ENCODE data around the gene AQP7. TPM values are rescaled to one million over a fixed set of nuclear protein-coding genes. Genes with fewer than 3 reads are reported as not detected.
"Not testable (repeated sequence)": the region's sequence is repeated elsewhere in the genome, so short reads cannot be mapped to it uniquely, and the experiment has no call there.

The AQP7 gene
- total and polyA plus RNA-seq, 4 donors, result 4.8 to 22.3 (median 14.5) TPM

DNA sequence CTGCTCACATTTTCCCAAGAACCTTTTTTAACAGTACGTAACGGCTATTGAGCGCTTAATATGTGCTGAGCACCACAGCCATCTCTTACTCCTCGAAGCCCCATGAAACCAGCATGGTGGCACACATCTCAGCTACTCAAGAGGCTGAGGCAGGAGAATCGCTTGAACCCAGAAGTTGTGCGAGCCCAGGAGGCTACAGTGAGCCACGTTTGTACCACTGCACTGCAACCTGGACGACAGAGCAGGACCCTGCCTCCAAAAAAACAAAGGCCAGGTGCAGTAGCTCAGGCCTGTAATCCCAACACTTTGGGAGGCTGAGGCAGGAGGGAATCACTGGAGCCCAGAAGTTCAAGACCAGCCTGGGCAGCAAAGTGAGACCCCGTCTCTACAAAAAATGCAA, 28.2 kb downstream of the AQP7 start:
- WGBS, result 89% methylated on average over 9 of the region's 9 CpGs
- H3K4me1 ChIP-seq (ENCODE audit: control insufficient read depth in 4 of 4, insufficient read depth in 4 of 4, low read length in 3 of 4), result no peaks in the 10 kb centered on the region
- DNase-seq (ENCODE audit: low spot score), result no peak

DNA sequence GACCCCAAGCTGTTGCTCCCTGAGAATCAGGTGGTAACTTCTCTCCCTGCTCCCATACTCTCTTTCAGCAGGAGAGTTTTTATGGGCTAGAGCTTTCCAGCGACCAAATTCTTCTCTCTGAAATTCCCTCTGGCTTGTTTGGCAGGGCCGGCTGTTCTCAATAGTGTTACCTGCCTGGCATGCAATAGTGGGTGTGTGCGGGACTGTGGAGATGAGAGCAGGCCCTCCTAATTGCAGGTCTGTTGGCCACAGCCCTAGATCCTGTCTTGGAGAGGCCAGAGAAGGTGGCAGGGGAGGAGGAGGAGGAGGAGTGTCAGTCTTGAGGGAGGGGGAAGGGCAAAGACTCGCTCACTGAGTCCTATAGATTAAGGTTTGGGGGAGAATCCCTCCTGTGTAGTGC, 29.5 kb downstream of the AQP7 start:
- WGBS, result 90% methylated on average over 4 of the region's 4 CpGs

More for the DNA sequence above, 28.2 kb downstream of the AQP7 start:
- Histone ChIP-seq H3K9ac (ENCODE audit: low read depth in 1 of 2, low read length in 2 of 2) (no peak overlapping the region), H3K4me3 (ENCODE audit: low read depth in 1 of 3, low read length in 3 of 3) (no peak overlapping the region), H3K36me3 (ENCODE audit: control insufficient read depth in 4 of 4, insufficient read depth in 3 of 4, low read depth in 1 of 4, low read length in 3 of 4) (peaks cover 5 to 33% (median 19%) of the 10 kb centered on the region in 4 donors), H3K9me3 (ENCODE audit: control insufficient read depth in 4 of 4, low read length in 3 of 4) (no peaks in the 10 kb centered on the region), H3K27me3 (ENCODE audit: control insufficient read depth in 4 of 4, insufficient read depth in 4 of 4, low read length in 3 of 4) (no peaks in the 10 kb centered on the region), H3K27ac (ENCODE audit: low read depth in 1 of 2, low read length in 2 of 2) (no peak overlapping the region)
- TF ChIP-seq HNF4G (IDR thresholded peaks at IDR 0.05) (no peak), RAD21 (IDR thresholded peaks at IDR 0.05) (no peak), NR2F2 (IDR thresholded peaks at IDR 0.05) (no peak), SP1 (IDR thresholded peaks at IDR 0.05) (no peak), FOXA2 (IDR thresholded peaks at IDR 0.05) (no peak), HNF4A (conservative IDR thresholded peaks at IDR 0.05) (no peak), RXRA (IDR thresholded peaks at IDR 0.05) (no peak)
- TF ChIP-seq, protein P1, sequence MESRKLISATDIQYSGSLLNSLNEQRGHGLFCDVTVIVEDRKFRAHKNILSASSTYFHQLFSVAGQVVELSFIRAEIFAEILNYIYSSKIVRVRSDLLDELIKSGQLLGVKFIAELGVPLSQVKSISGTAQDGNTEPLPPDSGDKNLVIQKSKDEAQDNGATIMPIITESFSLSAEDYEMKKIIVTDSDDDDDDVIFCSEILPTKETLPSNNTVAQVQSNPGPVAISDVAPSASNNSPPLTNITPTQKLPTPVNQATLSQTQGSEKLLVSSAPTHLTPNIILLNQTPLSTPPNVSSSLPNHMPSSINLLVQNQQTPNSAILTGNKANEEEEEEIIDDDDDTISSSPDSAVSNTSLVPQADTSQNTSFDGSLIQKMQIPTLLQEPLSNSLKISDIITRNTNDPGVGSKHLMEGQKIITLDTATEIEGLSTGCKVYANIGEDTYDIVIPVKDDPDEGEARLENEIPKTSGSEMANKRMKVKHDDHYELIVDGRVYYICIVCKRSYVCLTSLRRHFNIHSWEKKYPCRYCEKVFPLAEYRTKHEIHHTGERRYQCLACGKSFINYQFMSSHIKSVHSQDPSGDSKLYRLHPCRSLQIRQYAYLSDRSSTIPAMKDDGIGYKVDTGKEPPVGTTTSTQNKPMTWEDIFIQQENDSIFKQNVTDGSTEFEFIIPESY (IDR thresholded peaks at IDR 0.05), result no peak
- TF ChIP-seq, protein P2, sequence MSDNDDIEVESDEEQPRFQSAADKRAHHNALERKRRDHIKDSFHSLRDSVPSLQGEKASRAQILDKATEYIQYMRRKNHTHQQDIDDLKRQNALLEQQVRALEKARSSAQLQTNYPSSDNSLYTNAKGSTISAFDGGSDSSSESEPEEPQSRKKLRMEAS (IDR thresholded peaks at IDR 0.05), result no peak

DNA sequence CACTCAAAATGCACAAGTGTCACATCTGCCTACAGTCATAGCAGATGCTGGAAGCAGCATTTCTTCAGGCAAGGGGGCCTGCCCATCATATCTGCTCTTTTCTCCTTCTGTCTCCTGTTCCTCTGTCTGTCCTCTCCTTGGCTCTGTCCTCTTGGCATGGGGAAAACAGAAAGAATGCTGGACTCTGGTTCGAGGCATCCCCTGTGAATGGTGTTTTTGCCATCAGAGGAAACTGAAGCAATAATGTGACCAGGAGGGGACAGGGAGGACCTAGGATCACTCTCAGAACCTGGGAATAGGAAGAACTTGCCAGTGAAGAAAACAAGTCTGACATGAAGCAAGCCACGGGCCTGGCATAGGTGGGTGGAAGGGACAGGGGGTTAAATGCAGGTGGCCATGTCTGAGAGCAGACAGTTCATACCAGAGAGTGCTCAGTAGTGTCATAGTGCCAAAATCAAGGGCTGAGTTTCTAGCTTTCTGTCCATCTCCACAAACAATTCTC, 35.3 kb downstream of the AQP7 start:
- Histone ChIP-seq H3K4me1 (ENCODE audit: control insufficient read depth in 4 of 4, insufficient read depth in 4 of 4, low read length in 3 of 4) (no peaks in the 10 kb centered on the region), H3K27me3 (ENCODE audit: control insufficient read depth in 4 of 4, insufficient read depth in 4 of 4, low read length in 3 of 4) (no peaks in the 10 kb centered on the region), H3K36me3 (ENCODE audit: control insufficient read depth in 4 of 4, insufficient read depth in 3 of 4, low read depth in 1 of 4, low read length in 3 of 4) (peaks cover 10 to 72% (median 60%) of the 10 kb centered on the region in 4 donors), H3K4me3 (ENCODE audit: low read depth in 1 of 3, low read length in 3 of 3) (no peak overlapping the region), H3K9me3 (ENCODE audit: control insufficient read depth in 4 of 4, low read length in 3 of 4) (no peaks in the 10 kb centered on the region), H3K27ac (ENCODE audit: low read depth in 1 of 2, low read length in 2 of 2) (no peak overlapping the region), H3K9ac (ENCODE audit: low read depth in 1 of 2, low read length in 2 of 2) (no peak overlapping the region)
- 93% methylated on average over 2 of the region's 2 CpGs for WGBS
- TF ChIP-seq YY1 (IDR thresholded peaks at IDR 0.05) (no peak), FOXA1 (IDR thresholded peaks at IDR 0.05) (no peak)
- TF ChIP-seq, protein P2 (IDR thresholded peaks at IDR 0.05), result no peak
- DNase-seq (ENCODE audit: low spot score), result no peak

More for the DNA sequence above, 29.5 kb downstream of the AQP7 start:
- H3K4me1 ChIP-seq (ENCODE audit: control insufficient read depth in 4 of 4, insufficient read depth in 4 of 4, low read length in 3 of 4), result no peaks in the 10 kb centered on the region
- peaks cover 5 to 40% (median 25%) of the 10 kb centered on the region in 4 donors for H3K36me3 ChIP-seq (ENCODE audit: control insufficient read depth in 4 of 4, insufficient read depth in 3 of 4, low read depth in 1 of 4, low read length in 3 of 4)
- TF ChIP-seq NR2F2 (IDR thresholded peaks at IDR 0.05), result no peak
- TF ChIP-seq RXRA (IDR thresholded peaks at IDR 0.05), result no peak
- no peak for TF ChIP-seq SP1 (IDR thresholded peaks at IDR 0.05)
- no peak for TF ChIP-seq HNF4G (IDR thresholded peaks at IDR 0.05)
- no peak for TF ChIP-seq FOXA2 (IDR thresholded peaks at IDR 0.05)
- no peaks in the 10 kb centered on the region for H3K27me3 ChIP-seq (ENCODE audit: control insufficient read depth in 4 of 4, insufficient read depth in 4 of 4, low read length in 3 of 4)
- H3K9ac ChIP-seq (ENCODE audit: low read depth in 1 of 2, low read length in 2 of 2), result no peak overlapping the region
- no peak for DNase-seq (ENCODE audit: low spot score)
- no peaks in the 10 kb centered on the region for H3K9me3 ChIP-seq (ENCODE audit: control insufficient read depth in 4 of 4, low read length in 3 of 4)
- no peak overlapping the region for H3K27ac ChIP-seq (ENCODE audit: low read depth in 1 of 2, low read length in 2 of 2)
- no peak overlapping the region for H3K4me3 ChIP-seq (ENCODE audit: low read depth in 1 of 3, low read length in 3 of 3)

DNA sequence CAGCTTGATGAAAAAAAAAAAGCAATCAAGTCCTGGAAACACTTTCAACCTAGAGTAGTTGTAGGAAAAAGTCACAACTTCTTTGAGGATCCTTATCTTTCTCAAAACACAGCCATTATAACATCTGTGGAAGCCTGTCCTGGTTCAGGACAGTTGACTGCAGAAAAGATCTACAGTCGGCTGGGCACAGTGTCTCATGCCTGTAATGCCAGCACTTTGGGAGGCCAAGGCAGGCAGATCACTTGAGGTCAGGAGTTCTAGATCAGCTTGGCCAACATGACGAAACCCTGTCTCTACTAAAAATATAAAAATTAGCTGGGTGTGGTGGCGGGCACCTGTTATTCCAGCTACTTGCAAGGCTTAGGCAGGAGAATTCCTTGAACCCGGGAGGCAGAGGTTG, 37.6 kb downstream of the AQP7 start:
- DNase-seq (ENCODE audit: low spot score); H3K4me1 ChIP-seq (ENCODE audit: control insufficient read depth in 4 of 4, insufficient read depth in 4 of 4, low read length in 3 of 4); H3K9ac ChIP-seq (ENCODE audit: low read depth in 1 of 2, low read length in 2 of 2); H3K9me3 ChIP-seq (ENCODE audit: control insufficient read depth in 4 of 4, low read length in 3 of 4); H3K27me3 ChIP-seq (ENCODE audit: control insufficient read depth in 4 of 4, insufficient read depth in 4 of 4, low read length in 3 of 4); H3K27ac ChIP-seq (ENCODE audit: low read depth in 1 of 2, low read length in 2 of 2); H3K4me3 ChIP-seq (ENCODE audit: low read depth in 1 of 3, low read length in 3 of 3): not testable (repeated sequence)
- peaks cover 7 to 51% (median 47%) of the 10 kb centered on the region in 4 donors for H3K36me3 ChIP-seq (ENCODE audit: control insufficient read depth in 4 of 4, insufficient read depth in 3 of 4, low read depth in 1 of 4, low read length in 3 of 4)
- 97% methylated on average over 4 of the region's 4 CpGs for WGBS

All from liver (tissue), 9 donors.